Measurements from ENCODE around the gene PPIG.

GRCh38 chr2:169670215-169670651 lies 86.1 kb downstream of the PPIG start:
- TF ChIP-seq CTCF (IDR thresholded peaks at IDR 0.05) (no peak), POLR2A (IDR thresholded peaks at IDR 0.05) (no peak)

All from Peyer's patch (tissue), 4 donors.